ENCODE results near the gene FAM20C.
"Not testable (repeated sequence)": the region's sequence is repeated elsewhere in the genome, so short reads cannot be mapped to it uniquely, and the experiment has no call there.

FAM20C gene

DNA sequence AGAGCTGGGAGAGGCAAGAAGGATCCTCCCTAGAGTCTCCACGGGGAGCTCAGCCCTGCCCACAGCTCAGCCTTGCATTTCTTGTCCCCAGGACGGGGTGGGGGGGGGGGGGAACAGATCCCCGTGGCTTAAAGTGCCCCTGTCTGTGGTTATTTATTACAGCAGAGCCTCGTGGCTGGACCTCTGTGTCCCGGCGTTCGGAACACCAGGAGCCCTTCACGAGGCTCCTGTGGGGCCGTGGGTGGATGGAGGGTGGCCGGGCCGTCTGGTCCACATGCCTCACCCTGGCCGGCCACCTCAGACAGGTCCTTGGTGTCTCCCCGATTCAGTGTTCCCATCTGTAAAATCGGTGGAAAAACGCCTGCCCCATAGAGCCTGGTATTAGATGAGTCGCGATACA, 37.9 kb downstream of the FAM20C start:
- DNase-seq, result no peak

DNA sequence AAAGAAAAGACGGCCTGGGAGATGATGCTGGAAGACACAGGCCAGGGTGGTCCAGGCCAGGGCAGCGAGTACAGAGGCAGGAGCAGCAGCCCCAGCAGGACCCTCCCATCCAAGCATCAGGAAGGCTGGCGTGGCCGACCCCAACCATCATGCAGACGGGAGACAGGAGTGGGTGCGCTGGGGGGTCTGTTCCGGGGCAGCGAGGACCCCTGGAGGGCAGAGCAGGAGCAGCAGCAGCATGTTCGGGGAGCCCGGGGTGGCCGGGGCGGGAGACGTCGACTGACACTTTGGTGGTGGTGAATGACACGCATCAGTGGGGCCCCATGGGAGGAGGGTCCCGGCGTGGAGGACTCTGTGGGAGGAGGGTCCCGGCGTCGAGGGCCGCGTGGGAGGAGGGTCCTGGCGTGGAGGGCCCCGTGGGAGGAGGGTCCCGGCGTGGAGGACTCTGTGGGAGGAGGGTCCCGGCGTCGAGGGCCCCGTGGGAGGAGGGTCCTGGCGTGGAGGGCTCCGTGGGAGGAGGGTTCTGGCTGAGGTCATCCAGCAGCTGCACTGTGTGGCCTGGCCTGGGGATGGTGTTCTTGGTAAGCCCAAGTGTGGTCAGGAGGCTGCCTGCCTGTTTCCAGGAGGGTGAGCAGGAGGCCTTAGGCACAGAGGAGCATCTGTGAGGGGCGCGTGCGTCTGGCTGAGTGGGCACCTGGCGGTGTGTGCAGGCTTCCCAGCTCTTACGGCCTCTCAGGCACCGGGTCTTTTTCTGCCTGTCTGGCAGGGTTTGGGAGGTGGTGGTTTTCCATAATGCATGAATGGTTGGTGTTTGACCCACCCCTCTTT, 38.9 kb downstream of the FAM20C start:
- no peak for DNase-seq

DNA sequence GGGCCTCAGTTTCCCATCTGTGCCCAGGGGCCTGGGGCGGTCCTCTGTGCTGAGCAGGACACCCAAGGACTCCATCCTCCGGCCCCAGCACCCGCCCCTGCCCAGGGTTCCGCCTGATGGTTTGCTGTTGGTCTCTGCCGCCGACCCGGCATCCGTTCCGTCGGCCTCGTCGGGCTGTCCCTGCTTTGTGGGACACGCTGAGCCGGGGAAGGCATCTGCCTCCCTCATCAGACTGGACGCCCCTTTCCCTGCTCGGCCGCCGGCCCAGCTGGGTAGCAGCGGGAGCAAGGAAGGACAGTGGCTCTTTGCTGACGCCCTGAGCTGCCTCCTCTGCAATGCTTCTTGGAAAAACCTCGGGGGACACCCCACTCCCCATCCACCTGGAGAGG, 39.5 kb downstream of the FAM20C start:
- no peak for DNase-seq

DNA sequence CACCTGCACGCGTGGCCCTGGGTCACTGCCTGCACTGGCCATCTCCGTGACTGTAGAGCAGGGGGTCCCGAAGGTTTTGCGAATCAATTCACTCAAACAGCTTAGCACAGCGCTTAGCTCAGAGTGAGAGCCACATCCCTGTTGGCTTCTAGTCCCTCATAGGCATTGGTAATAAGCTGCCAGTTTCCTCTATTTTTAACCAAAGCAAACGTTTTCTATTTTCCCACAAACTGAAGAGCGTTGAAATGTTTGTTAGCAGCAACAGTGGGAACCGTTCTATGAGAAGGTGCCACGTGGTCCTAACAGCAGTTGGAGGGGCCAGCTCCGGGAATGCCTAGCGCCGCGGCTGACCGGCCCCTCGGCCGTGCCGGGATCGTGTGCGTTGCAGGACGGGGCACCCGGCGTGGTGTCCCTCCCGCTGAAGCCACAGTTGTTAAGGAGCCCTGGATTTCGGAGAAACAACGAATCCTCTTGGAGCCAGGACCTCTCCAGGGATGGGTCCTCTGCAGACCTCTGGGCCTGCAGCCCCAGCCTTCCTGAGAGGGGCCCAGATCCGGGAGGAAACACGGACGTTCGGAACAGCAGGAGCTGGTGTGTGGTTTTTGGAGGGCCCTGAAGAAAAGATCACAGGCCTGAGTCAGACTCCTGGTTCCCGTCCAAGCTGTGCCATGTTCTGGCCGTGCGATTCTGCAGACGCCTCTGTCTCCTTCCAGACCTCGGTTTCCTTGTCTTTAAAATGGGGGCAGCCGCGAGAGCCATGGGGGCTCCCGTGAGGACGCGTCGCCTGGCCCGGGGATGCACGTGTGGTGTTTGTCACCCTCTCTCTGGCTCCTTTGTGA, 40.3 kb downstream of the FAM20C start:
- no peak for DNase-seq

DNA sequence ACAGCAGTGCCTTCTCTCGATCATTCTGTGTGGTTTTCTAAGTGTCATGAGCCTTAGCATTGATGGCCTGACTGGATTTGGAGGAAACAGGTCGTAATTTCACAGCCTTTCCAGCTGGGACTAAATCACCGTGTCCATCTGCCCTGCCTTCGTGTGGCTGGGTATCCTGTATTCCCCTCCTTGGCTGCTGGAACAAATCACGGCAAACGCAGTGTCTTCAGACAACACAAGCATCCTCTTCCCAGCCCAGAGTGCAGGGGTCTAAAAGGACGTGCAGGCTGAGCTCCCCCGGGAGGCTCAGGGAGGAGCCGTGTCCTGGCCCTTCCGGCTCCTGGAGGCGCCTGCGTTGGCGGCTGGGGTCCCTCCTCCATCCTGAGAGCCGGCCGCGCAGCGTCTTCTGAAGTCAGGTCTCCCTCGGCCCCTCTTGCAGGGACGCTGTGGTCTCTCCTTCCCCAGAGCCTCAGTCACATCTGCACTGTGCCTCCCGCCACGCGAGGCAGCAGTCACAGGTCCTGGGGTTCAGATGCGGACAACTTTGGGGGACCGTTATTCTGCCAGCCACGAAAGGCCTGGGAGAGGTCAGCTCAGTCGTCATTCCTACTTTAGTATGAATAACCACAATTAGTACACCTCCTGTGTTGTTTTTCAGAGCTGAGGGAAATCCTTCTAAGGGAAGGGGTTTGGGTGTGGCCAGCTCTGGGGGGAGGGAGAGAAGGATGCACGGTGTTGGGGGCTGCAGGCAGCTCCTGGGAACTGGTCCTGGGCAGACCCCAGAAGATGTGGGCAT, 41.1 kb downstream of the FAM20C start:
- DNase-seq, result no peak

DNA sequence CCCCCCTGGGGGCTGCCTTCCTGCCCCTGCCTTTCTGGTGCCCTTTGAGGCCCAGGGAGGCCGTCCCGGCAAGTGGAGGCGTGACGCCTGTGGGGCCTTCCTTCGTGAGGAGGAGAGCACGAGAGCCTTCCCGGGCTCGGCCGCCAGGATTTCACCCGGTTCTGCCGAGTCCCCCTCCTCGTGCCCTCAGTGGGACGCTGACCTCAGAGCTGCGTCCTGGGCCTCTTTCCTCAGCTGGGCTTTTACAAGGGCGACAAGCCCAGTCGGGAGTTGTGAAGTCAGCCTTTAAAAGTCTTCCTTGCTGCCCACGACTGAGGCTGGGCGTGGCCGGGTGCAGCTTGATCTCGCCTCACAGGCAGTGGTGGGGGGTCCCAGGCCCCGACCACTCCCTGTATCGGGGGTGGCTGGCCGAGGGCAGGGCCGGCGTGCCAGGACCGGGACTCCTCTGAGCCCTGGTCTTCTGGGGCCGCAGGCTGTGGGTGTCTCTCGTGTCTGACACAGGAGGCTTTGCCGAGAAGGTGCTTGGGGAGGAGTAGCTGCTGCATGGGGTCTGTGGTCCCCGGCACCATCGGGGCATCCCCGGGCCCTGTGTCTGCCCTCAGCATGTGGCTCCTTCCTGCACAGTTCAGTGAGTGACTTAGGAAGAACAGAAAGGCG, 41.8 kb downstream of the FAM20C start:
- DNase-seq, result no peak

DNA sequence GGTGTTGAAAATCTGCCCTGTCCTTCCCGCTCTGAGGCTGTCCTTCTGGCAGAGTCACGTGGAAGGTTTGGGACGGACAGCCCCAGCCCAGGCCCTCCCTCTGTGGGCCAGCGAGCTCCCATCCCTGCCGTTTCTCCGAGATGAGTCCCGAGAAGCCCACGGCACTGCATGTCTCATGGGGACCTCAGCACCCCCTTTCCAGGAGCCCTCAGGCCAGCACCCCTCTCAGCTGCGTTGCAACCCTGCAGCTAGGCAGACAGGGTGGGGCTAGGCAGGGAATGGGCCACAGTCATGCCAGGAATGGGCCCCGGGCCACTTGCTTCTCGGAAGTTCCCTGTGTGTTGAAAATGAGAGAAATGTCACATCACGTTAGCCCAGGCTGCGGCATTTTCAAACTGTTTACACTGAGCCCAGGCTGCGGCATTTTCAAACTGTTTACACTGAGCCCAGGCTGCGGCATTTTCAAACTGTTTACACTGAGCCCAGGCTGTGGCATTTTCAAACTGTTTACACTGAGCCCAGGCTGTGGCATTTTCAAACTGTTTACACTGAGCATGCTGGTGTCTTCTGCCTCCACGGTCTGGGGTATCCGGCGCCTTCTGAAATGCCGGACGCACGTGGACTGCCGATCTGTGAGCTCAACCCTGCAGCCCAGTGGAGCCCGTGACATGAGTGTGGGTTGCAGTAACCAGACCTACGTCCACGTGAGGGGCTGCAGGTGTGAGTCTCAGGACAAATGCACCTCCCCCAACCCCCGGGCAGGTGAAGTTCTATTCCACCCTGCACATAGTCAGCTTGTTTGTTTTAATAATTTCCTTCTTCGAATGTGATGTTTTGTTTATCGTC, 42.6 kb downstream of the FAM20C start:
- DNase-seq, result no peak

DNA sequence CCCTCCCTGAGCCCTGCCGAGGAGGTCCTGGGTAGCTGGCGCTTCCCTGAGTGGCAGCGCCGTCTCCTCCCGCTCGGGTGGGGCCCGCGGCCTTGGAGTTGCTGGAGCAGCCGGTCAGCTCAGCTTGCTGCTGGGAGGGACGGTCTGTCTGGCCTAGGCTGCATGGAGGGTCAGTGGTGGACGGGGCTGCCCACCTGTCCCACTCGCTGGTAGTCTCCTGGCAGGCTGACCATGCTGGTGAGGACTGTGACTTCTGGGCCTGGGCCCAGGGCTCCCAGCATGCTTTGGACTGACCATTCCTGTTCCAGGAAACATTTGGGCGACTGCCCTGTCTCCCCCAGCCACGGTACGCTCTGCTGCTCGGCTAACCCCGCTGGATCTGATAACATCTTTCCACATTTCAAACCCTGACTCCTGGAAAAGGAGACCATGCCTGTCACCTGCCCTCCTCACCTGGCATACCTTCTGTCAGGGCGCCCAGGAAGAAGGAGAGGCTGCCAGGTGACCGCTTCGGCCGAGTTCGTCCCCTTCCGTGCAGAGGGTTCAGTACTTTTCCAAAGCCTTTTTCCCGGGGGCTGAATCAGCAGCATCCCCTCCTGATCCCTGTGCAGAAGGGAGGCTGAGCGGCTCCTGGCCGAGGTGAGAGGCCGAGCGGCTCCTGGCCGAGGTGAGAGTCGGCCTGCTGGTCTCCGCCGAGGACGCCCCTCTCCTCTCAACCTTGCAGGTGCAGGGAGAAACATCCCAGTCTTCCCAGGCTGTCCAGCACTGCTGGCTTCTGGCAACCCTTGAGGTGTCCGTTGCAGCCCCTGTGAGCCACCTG, 43.4 kb downstream of the FAM20C start:
- no peak for DNase-seq

DNA sequence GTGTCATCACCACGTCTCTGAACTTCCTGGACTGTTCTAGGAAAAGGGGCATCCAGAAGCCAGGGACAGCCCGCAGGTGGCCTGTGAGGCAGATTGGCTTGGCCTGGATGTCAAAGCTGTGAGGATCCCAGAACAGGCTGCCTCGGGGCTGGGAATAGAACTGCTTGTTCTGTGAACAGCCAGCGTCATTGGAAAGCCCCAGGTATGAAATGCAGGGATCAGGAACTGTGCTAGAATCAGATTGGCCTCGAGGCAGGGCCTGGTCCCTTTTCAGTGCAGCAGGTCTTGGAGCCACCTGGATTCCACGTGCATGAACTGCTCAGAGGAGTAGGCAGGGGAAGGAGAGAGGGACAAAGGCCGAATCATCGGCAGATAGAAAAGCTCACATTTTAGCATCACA, 44.6 kb downstream of the FAM20C start:
- DNase-seq, result no peak

DNA sequence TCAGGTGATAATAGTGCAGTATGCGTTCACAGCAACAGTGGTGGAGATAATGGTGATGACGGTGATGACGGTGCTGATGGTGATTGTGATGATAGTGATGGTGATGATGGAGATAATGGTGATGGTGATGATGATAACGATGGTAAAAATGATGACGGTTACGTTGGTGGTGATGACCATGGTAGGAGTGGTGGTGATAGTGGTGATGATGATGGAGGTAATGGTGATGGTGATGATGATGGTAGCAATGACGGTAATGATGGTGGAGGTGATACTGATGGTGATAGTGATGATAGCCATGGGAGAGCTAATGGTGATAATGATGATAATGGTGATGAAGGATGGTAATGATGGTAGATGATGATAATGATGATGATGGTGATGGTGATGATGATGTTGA, 45.0 kb downstream of the FAM20C start:
- no peak for DNase-seq

DNA sequence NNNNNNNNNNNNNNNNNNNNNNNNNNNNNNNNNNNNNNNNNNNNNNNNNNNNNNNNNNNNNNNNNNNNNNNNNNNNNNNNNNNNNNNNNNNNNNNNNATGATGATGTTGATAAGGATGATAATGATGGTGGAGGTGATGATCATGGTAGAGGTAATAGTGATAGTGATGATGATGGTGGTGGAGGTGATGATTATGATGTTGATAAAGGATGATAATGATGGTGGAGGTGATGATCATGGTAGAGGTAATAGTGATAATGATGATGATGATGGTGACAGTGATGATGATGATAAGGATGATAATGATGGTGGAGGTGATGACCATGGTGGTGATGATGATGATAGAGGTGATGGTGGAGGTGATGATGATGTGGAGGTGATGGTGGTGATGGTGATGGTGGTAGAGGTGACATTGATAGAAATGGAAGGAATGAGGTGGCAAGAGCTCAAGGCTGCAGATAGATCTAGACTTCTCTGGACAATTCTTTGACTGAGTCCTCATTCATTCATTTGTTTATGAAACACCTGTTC, 47.8 kb downstream of the FAM20C start:
- no peak for DNase-seq

DNA sequence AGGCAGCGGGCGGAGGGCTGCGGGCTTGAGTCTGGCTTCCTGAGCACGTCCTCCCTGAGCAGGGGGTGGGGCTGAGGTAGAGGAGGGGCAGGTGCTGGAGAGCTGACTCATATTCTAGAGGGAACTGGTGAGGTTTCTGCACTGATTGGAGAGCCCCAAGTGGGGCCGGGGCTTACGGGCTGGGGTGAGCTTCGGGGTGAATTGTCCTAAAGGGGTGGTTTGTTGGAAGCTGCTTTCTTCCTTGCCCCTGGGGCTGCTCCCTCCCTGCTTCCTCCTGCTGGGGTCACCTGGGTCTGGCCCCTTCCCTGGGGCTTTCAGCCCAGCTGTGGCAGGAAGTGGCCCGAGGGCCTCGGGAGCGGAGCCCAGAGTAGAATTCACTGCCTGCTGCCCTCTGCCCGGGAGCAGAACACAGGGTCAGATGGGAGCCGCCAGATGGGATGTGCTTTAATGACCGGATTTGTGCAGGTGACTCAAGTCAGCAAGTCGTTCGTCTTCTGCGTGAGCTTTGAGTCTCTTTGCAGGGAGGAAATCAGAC, 48.6 kb downstream of the FAM20C start:
- no peak for DNase-seq

DNA sequence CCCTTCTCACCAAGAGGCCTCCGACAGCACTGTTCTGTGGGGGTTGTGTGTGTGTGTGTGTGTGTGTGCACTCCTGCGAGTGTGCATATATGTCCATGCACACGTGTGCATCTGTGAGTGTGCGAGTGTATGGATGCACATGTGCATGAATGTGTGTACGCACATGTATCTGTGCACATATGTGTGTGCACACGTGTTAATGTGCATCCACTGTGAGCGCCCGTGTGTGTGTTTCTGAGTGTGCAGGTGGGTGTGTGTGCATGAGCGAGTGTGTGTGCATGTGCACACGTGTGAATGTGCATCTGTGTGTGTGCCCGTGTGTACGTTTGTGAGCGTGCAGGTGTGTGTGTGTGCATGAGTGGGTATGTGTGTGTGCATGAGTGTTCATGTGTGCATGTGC, 49.1 kb downstream of the FAM20C start:
- DNase-seq, result no peak

DNA sequence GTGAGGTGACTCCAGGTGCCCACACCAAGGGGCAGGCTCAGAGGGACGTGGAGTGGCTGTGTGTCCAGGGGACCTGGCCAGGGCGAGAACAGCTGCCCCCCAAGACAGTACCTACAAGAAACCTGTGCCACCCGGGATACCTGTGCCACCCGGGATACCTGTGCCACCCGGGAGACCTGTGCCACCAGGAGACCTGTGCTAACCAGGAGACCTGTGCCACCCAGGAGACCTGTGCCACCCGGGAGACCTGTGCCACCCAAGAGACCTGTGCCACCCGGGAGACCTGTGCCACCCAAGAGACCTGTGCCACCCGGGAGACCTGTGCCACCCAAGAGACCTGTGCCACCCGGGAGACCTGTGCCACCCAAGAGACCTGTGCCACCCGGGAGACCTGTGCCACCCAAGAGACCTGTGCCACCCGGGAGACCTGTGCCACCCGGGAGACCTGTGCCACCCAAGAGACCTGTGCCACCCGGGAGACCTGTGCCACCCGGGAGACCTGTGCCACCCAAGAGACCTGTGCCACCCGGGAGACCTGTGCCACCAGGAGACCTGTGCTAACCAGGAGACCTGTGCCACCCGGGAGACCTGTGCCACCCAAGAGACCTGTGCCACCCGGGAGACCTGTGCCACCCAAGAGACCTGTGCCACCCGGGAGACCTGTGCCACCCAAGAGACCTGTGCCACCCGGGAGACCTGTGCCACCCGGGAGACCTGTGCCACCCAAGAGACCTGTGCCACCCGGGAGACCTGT, 50.6 kb downstream of the FAM20C start:
- not testable (repeated sequence) for DNase-seq

DNA sequence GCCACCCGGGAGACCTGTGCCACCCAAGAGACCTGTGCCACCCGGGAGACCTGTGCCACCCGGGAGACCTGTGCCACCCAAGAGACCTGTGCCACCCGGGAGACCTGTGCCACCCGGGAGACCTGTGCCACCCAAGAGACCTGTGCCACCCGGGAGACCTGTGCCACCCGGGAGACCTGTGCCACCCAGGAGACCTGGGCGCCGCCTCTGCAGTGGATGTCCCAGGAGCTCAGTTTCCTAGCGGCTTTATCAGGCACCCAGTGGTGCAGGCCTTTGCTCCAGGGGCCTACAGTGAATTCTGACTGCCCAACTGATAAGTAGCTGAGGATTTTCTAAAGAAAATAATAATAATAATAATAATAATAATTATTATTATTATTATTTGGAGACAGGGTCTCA, 51.2 kb downstream of the FAM20C start:
- not testable (repeated sequence) for DNase-seq

DNA sequence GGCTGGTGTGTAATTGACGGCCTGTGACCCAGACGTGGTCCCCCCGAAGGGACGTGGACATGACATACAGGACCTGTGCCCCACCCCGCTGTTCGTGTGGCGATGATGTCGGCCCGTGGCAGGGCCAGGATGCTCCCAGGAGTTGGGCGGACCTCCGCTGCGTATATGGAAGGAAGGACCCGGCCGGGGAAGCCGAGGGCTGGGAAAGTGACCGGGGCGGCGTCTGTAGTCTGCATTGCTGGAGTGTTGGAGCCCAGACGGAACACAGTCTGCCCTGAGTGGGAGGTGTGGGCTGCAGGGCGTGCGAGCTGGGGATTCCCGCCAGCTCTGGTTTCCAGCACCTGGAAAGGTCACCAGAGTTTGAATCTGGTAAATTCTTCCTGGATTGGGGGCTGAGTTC, 52.6 kb downstream of the FAM20C start:
- no peak for DNase-seq

DNA sequence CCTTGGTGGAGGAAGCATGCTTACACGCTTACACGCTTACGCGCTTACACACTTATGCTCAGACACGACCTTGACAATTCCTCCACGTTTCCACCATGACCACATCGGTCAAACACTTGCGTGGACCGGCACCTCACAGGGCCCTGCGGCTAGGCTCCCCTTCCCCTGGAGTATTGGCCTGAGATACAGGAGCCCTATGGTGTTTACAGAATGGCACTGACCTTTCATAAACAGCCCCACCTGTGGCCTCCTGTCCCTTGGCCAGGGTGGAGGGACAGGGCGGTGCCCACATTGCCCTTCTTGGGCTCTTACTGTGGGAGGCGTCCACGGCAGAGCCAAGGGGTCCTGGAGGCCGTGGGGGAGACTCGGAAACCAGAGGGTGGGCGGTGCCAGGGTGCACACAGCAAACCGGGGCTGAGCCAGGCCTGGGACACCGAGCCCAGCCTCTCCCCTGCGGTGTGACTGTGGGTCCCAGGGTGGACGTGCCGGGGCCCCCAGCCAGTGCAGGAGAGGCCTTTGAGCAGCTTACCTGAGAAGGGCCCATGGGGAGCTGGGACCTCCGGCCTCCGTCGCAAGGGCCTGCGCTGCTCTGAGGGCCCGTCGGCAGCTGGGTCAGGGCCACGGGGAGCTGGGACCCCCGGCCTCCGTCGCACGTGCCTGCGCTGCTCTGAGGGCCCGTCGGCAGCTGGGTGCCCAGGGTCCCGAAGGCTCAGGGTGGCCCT, 53.4 kb downstream of the FAM20C start:
- no peak for DNase-seq

DNA sequence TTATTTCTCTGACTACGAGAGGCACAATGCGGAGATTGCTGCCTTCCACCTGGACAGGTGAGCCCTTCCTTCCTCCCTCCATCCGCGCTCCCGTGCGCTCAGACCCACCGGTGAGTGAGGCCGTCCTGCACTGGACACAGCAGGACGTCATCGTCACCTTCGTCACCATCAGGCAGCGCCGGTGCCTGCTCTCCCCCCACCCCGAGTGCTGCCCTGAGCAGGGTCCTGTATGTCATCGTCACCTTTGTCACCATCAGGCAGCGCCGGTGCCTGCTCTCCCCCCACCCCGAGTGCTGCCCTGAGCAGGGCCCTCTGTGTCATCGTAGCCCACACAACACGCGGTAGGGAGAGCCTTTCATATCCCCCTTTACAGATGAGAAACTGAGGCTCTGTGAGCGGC, 54.1 kb downstream of the FAM20C start:
- no peak for DNase-seq

DNA sequence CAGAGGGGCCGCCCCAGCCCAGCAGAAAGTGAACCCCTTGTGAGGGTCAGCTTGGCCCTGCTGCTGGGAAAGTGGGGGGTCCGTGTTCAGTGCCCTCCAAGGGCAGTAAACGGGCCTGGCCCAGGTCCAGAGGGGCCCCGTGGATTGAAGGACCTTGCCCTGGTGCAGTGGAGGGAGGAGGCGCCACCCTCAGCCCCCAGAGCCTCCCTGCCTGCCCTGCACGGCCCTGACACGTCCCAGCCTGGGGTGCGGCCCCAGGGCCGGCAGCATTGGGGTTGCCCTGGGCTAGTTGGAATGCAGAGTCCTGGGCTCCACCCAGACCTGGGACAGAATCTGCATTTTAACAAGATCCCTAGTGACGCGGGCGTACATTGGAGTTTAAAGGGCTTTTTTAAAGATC, 54.8 kb downstream of the FAM20C start:
- DNase-seq, result no peak

Data from hematopoietic multipotent progenitor cell treated with erythropoietin and hydrocortisone succinate and interleukin-3 and kit ligand, for 8 days (in vitro differentiated cells).